GM19452 (cell line): ENCODE data around the gene MPL.
A peak's percentile ranks its signal among the peaks of the same experiment; 100 is the strongest.
"Not testable (repeated sequence)": the region's sequence is repeated elsewhere in the genome, so short reads cannot be mapped to it uniquely, and the experiment has no call there.

Experiments
- ATAC-seq: cut with Tn5 transposase; IDR thresholded peaks from one replicate; pipeline ENCODE4 v1.9.1; 2021; ENCODE audit not compliant: unreplicated experiment

Gene MPL

GRCh38 chr1:43352881-43353280, 15.3 kb downstream of the MPL start:
- no peak for ATAC-seq

- no peak for ATAC-seq
These were observed 16.9 kb downstream of the MPL start for GRCh38 chr1:43354471-43354870.

GRCh38 chr1:43354936-43355335, 17.3 kb downstream of the MPL start:
- ATAC-seq: no peak

- no peak for ATAC-seq
These were observed 19.6 kb downstream of the MPL start for GRCh38 chr1:43357251-43357650.

GRCh38 chr1:43358121-43358745, 20.6 kb downstream of the MPL start:
- no peak for ATAC-seq

GRCh38 chr1:43358746-43359693, 21.4 kb downstream of the MPL start, which contains the start of gene CDC20:
TSS of gene CDC20 (plus strand) at chr1:43358981. CDS start at chr1:43359216, 235 bp downstream.
- ATAC-seq: peak; percentile 92

- no peak for ATAC-seq
These were observed 22.1 kb downstream of the MPL start for GRCh38 chr1:43359696-43360095.

- ATAC-seq: no peak
These were observed 23.0 kb downstream of the MPL start for GRCh38 chr1:43360616-43361015.

GRCh38 chr1:43363283-43363934, 25.8 kb downstream of the MPL start:
- no peak for ATAC-seq

- ATAC-seq: no peak
These were observed 26.4 kb downstream of the MPL start for GRCh38 chr1:43363935-43364525.

GRCh38 chr1:43365678-43366077, 28.1 kb downstream of the MPL start:
- no peak for ATAC-seq

- no peak for ATAC-seq
These were observed 28.6 kb downstream of the MPL start for GRCh38 chr1:43366179-43366578.

GRCh38 chr1:43366601-43367025, 29.0 kb downstream of the MPL start:
- ATAC-seq: no peak

GRCh38 chr1:43367026-43367903, 29.6 kb downstream of the MPL start:
- ATAC-seq: peak; percentile 33

- ATAC-seq: peak; percentile 77
These were observed 30.5 kb downstream of the MPL start, which contains the start of gene ELOVL1 for GRCh38 chr1:43367904-43368645. TSS of gene ELOVL1 (minus strand) at chr1:43368011. CDS start at chr1:43365609, 2,402 bp downstream.

- no peak for ATAC-seq
These were observed 31.0 kb downstream of the MPL start for GRCh38 chr1:43368646-43369020.

- ATAC-seq: not testable (repeated sequence)
These were observed 32.2 kb downstream of the MPL start for GRCh38 chr1:43369779-43370178.

GRCh38 chr1:43370564-43370963, 32.9 kb downstream of the MPL start:
- ATAC-seq: no peak

GRCh38 chr1:43372172-43372571, 34.6 kb downstream of the MPL start:
- ATAC-seq: no peak
